Measurements from ENCODE around the gene NLRP9. TPM values are rescaled to one million over a fixed set of nuclear protein-coding genes. Genes with fewer than 3 reads are reported as not detected.

The NLRP9 gene
- polyA plus RNA-seq, 4 donors: 0.01 TPM; not detected in 2

DNA sequence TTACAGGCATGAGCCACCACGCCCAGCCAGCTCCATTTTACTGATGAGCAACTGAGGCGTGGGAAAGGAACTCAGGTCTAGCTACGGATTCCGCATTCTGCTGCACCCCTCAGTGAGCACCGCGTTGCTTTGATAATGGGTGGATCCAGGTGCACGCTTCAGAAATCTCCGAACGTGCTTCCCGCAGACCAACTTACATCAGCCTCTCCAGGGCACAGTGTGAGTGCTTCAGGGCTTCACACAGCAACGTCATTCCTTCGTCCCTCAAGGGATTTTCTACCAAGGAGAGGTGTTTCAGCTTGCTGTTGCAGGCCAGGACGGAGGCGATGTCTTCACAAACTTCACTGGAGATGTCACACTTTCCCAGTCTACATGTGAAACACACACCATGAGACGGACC, 21.7 kb downstream of the NLRP9 start:
- Histone ChIP-seq H3K27me3 (ENCODE audit: control insufficient read depth in 3 of 3, insufficient read depth in 3 of 3, low read length in 3 of 3) (peaks cover 0 to 10% (median 3%) of the 10 kb centered on the region in 3 donors), H3K4me3 (ENCODE audit: low read depth in 1 of 3, low read length in 3 of 3) (no peak overlapping the region), H3K36me3 (ENCODE audit: control insufficient read depth in 3 of 3, insufficient read depth in 2 of 3, low read depth in 1 of 3, low read length in 3 of 3) (no peaks in the 10 kb centered on the region), H3K9me3 (ENCODE audit: control insufficient read depth in 2 of 2, insufficient read depth in 1 of 2, low read depth in 1 of 2, low read length in 1 of 2) (peaks cover 0 to 4% of the 10 kb centered on the region in 2 donors), H3K27ac (ENCODE audit: low read depth in 1 of 3, low read length in 2 of 3) (no peak overlapping the region), H3K4me1 (ENCODE audit: control insufficient read depth in 3 of 3, insufficient read depth in 2 of 3, low read depth in 1 of 3, low read length in 2 of 3) (no peaks in the 10 kb centered on the region)
- WGBS, 3 donors: 73 to 89% (median 81%) methylated on average over 15 of the region's 15 CpGs
- DNase-seq (no peak), FAIRE-seq (no peak)

DNA sequence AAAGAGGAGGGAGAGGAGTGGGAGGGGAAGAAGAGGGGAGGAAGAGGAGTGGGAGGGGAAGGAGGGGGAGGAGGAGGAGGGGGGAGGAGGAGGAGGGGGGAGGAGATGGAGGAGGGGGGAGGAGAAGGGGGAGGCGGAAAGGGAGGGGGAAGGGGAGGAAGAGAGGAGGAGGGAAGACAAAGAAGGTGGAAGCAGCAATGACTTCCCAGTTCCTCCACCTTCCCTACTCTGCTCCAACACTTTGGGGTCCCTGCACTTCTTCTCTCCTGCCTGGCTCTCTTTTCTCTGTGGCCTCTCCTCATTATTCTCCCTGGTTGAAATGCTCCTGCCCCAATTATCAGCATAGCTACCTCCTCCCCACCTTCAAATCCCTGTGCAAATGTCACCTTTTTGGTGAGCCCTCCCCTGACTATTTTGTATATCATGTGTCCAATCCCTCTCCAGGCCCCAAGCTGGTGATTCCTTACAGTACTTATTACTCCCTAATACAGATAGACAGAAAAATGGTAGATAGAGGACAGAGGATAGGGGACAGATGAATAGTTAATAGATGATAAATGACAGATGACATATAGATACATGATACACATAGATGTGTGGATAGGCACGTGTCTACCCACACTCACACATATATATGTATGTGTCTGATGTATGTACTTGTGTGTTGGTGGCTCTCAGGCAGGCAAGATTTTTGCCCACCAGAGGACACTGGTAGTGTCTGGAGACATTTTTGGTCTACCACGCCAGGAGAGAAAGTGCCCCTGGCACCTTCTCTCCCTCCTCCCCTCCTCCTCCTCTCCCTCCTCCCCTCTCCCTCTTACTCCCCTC, 25.2 kb downstream of the NLRP9 start:
- H3K4me3 ChIP-seq (ENCODE audit: low read depth in 1 of 3, low read length in 3 of 3): no peak overlapping the region
- FAIRE-seq: no peak
- H3K27me3 ChIP-seq (ENCODE audit: control insufficient read depth in 3 of 3, insufficient read depth in 3 of 3, low read length in 3 of 3): peaks cover 0 to 8% (median 3%) of the 10 kb centered on the region in 3 donors
- WGBS, 3 donors: 42 to 75% (median 67%) methylated on average over 2 of the region's 3 CpGs
- DNase-seq: no peak
- H3K9me3 ChIP-seq (ENCODE audit: control insufficient read depth in 2 of 2, insufficient read depth in 1 of 2, low read depth in 1 of 2, low read length in 1 of 2): peaks cover 0 to 3% of the 10 kb centered on the region in 2 donors
- no peaks in the 10 kb centered on the region for H3K36me3 ChIP-seq (ENCODE audit: control insufficient read depth in 3 of 3, insufficient read depth in 2 of 3, low read depth in 1 of 3, low read length in 3 of 3)
- H3K4me1 ChIP-seq (ENCODE audit: control insufficient read depth in 3 of 3, insufficient read depth in 2 of 3, low read depth in 1 of 3, low read length in 2 of 3): no peaks in the 10 kb centered on the region
- H3K27ac ChIP-seq (ENCODE audit: low read depth in 1 of 3, low read length in 2 of 3): no peak overlapping the region

DNA sequence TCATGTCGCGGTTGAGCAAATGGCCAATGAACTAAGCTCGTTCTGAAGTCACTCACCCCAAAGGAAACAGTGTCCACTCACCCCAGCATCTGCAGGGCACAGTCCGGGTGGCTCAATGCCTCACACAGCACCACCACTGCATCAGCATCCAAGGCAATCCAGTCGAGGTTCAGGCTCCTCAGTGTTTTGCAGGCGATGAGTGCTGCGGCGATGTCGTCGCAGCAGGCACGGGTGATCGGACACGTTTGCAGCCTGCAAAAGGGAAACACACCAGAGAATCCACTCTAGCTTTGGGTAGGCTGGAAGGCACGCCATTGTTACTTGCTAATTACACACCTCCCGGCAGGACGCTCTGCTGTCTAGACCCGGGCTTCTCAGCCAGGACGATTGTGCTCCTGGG, 26.5 kb downstream of the NLRP9 start:
- WGBS, 3 donors: 63 to 78% (median 74%) methylated on average over 18 of the region's 18 CpGs
- no peaks in the 10 kb centered on the region for H3K4me1 ChIP-seq (ENCODE audit: control insufficient read depth in 3 of 3, insufficient read depth in 2 of 3, low read depth in 1 of 3, low read length in 2 of 3)
- H3K27ac ChIP-seq (ENCODE audit: low read depth in 1 of 3, low read length in 2 of 3): no peak overlapping the region
- H3K4me3 ChIP-seq (ENCODE audit: low read depth in 1 of 3, low read length in 3 of 3): no peak overlapping the region
- FAIRE-seq (no peak), DNase-seq (no peak)
- peaks cover 0 to 8% (median 3%) of the 10 kb centered on the region in 3 donors for H3K27me3 ChIP-seq (ENCODE audit: control insufficient read depth in 3 of 3, insufficient read depth in 3 of 3, low read length in 3 of 3)
- no peaks in the 10 kb centered on the region for H3K36me3 ChIP-seq (ENCODE audit: control insufficient read depth in 3 of 3, insufficient read depth in 2 of 3, low read depth in 1 of 3, low read length in 3 of 3)
- no peaks in the 10 kb centered on the region for H3K9me3 ChIP-seq (ENCODE audit: control insufficient read depth in 2 of 2, insufficient read depth in 1 of 2, low read depth in 1 of 2, low read length in 1 of 2)

DNA sequence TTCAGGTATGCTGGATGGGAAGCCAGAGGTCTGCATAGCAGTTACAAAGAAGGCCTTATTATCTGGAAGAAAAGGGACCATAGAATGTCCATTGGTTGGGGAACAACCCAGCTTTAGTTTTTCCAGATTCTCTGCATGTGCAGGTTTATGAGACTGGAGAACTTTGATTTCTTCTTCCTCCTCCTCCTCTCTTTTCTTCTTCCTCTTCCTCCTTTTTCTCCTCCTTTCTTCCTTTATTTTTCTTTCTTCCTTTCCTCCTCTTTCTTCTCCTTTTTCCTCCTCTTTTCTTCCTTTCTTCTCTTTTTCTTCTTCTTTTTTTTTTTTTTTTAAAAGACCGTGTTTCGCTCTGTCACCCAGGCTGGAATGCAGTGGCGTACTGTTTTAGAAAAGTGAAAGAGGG, 32.2 kb downstream of the NLRP9 start:
- peaks cover 0 to 12% (median 0%) of the 10 kb centered on the region in 3 donors for H3K4me1 ChIP-seq (ENCODE audit: control insufficient read depth in 3 of 3, insufficient read depth in 2 of 3, low read depth in 1 of 3, low read length in 2 of 3)
- H3K27me3 ChIP-seq (ENCODE audit: control insufficient read depth in 3 of 3, insufficient read depth in 3 of 3, low read length in 3 of 3): no peaks in the 10 kb centered on the region
- peaks cover 0 to 16% (median 0%) of the 10 kb centered on the region in 3 donors for H3K36me3 ChIP-seq (ENCODE audit: control insufficient read depth in 3 of 3, insufficient read depth in 2 of 3, low read depth in 1 of 3, low read length in 3 of 3)
- DNase-seq (no peak), FAIRE-seq (no peak)
- 94 to 100% (median 94%) methylated on average over 3 of the region's 3 CpGs for WGBS, 3 donors
- H3K27ac ChIP-seq (ENCODE audit: low read depth in 1 of 3, low read length in 2 of 3): no peak overlapping the region
- H3K9me3 ChIP-seq (ENCODE audit: control insufficient read depth in 2 of 2, insufficient read depth in 1 of 2, low read depth in 1 of 2, low read length in 1 of 2): peaks cover 0 to 4% of the 10 kb centered on the region in 2 donors
- no peak overlapping the region for H3K4me3 ChIP-seq (ENCODE audit: low read depth in 1 of 3, low read length in 3 of 3)

DNA sequence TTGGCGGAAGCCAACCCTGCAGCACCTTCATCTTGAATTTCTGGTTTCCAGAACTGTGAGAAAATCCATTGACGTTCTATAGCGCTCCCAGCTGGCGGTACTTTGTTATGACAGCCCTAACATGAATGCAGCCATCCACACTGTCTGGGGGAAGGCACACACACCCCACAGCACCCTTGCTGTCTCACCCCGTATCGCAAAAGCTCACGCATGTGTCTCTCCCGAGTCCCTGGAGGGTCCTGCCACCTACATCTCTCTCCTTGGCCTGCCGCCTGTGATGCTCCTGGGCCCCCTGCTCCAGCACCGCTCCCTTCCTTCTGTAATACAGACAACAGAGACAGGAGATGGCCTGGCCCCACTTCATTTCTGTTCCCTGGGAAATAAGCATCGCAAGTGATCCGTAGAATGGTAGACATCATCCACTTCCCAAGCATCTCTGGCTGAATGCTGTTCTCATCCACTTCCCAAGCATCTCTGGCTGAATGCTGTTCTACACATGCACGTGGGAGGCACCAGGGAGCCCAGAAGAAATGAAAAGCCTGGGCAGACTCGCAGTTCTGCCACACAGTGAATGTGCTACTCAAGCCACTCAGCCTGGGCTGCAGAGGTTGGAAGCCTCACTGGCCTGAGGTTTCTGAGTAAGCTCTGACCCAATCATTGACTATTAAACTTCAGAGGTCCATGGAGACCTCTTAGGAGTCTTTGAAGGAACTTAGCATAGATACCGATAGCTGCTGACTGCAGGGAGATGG, 33.5 kb downstream of the NLRP9 start:
- H3K4me3 ChIP-seq (ENCODE audit: low read depth in 1 of 3, low read length in 3 of 3): no peak overlapping the region
- H3K27ac ChIP-seq (ENCODE audit: low read depth in 1 of 3, low read length in 2 of 3): no peak overlapping the region
- 88 to 91% (median 89%) methylated on average over 15 of the region's 15 CpGs for WGBS, 3 donors
- H3K36me3 ChIP-seq (ENCODE audit: control insufficient read depth in 3 of 3, insufficient read depth in 2 of 3, low read depth in 1 of 3, low read length in 3 of 3): peaks cover 0 to 26% (median 4%) of the 10 kb centered on the region in 3 donors
- peaks cover 0 to 12% (median 0%) of the 10 kb centered on the region in 3 donors for H3K4me1 ChIP-seq (ENCODE audit: control insufficient read depth in 3 of 3, insufficient read depth in 2 of 3, low read depth in 1 of 3, low read length in 2 of 3)
- H3K9me3 ChIP-seq (ENCODE audit: control insufficient read depth in 2 of 2, insufficient read depth in 1 of 2, low read depth in 1 of 2, low read length in 1 of 2): peaks cover 0 to 4% of the 10 kb centered on the region in 2 donors
- FAIRE-seq: no peak
- DNase-seq: no peak
- H3K27me3 ChIP-seq (ENCODE audit: control insufficient read depth in 3 of 3, insufficient read depth in 3 of 3, low read length in 3 of 3): no peaks in the 10 kb centered on the region

DNA sequence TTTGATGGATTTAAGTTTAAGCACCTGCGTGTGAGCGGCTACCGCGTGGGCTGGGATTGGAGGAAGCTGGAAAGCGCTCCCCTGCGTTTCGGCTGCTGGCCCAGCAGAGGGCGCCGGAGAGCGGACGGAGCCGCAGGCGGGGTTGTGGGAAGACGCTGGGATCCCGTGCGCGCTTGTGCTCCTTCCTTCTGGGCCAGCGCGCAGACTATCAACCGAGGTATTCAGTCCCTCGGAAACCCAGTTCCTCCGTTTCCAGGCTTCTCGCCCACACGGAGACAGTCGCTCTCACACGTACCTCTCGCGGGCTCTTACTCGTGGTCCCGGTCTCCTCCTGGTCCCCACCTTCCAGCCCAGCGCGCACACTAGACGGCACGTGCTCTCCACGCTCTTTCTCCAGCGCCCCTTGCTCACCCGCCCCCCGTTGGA, 34.4 kb downstream of the NLRP9 start:
- Histone ChIP-seq H3K27me3 (ENCODE audit: control insufficient read depth in 3 of 3, insufficient read depth in 3 of 3, low read length in 3 of 3) (no peaks in the 10 kb centered on the region), H3K27ac (ENCODE audit: low read depth in 1 of 3, low read length in 2 of 3) (no peak overlapping the region), H3K9me3 (ENCODE audit: control insufficient read depth in 2 of 2, insufficient read depth in 1 of 2, low read depth in 1 of 2, low read length in 1 of 2) (peaks cover 0 to 4% of the 10 kb centered on the region in 2 donors), H3K4me1 (ENCODE audit: control insufficient read depth in 3 of 3, insufficient read depth in 2 of 3, low read depth in 1 of 3, low read length in 2 of 3) (peaks cover 0 to 12% (median 0%) of the 10 kb centered on the region in 3 donors), H3K4me3 (ENCODE audit: low read depth in 1 of 3, low read length in 3 of 3) (no peak overlapping the region), H3K36me3 (ENCODE audit: control insufficient read depth in 3 of 3, insufficient read depth in 2 of 3, low read depth in 1 of 3, low read length in 3 of 3) (peaks cover 4 to 33% (median 5%) of the 10 kb centered on the region in 3 donors)
- peak; percentile 56 to 72 for DNase-seq
- 47 to 56% (median 52%) methylated on average over 34 to 38 of the region's 38 CpGs for WGBS, 3 donors
- no peak for FAIRE-seq

DNA sequence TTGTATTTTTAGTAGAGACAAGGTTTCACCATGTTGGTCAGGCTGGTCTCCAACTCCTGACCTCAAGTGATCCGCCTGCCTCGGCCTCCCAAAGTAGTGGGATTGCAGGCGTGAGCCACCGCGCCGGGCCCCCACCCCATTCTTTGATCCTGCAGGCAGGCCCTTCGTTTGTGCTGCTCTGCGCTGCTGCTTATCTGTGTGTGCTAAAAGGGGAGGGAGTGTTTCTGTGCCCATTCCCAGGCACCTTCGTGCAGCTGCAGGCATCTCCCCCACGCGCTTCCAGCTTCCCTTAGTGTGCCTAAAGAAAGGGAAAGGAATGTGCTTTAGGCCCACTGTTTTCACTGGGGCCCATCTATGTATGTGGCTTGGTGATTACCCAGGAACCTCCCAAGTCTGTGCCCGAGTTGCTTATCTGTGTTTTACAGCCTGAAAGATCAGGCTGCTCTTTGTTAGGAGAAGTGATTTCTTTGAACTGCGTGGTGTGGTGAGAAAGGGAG, 36.0 kb downstream of the NLRP9 start:
- Histone ChIP-seq H3K27ac (ENCODE audit: low read depth in 1 of 3, low read length in 2 of 3) (peak overlapping the region; percentile 1 to 4 (median 2)), H3K4me3 (ENCODE audit: low read depth in 1 of 3, low read length in 3 of 3) (no peak overlapping the region), H3K9me3 (ENCODE audit: control insufficient read depth in 2 of 2, insufficient read depth in 1 of 2, low read depth in 1 of 2, low read length in 1 of 2) (peaks cover 0 to 4% of the 10 kb centered on the region in 2 donors), H3K36me3 (ENCODE audit: control insufficient read depth in 3 of 3, insufficient read depth in 2 of 3, low read depth in 1 of 3, low read length in 3 of 3) (peaks cover 5 to 44% (median 12%) of the 10 kb centered on the region in 3 donors), H3K27me3 (ENCODE audit: control insufficient read depth in 3 of 3, insufficient read depth in 3 of 3, low read length in 3 of 3) (no peaks in the 10 kb centered on the region), H3K4me1 (ENCODE audit: control insufficient read depth in 3 of 3, insufficient read depth in 2 of 3, low read depth in 1 of 3, low read length in 2 of 3) (peaks cover 0 to 12% (median 0%) of the 10 kb centered on the region in 3 donors)
- DNase-seq (peak; percentile 77 to 78), FAIRE-seq (no peak)
- WGBS, 3 donors: 18 to 58% (median 38%) methylated on average over 9 to 13 of the region's 13 CpGs

DNA sequence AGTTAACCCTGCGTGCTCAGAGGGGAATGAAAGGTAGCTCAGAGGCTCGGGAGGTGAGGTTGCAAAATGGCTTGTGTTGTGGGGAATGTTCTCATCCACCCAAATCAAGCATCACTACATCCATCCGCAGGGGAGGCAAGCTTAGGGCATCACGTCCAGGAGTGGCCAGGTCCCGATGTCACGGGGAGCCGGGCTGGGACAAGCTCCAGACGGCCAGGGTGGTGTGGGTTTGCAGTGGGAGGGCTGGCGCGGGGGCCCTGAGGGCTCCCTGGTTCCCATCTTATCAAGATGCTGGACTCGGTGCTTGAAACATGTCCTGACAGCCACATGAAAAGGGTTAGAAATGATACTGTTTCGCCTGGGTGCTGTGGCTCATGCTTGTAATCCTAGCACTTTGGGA, 37.4 kb downstream of the NLRP9 start:
- no peaks in the 10 kb centered on the region for H3K27me3 ChIP-seq (ENCODE audit: control insufficient read depth in 3 of 3, insufficient read depth in 3 of 3, low read length in 3 of 3)
- H3K4me1 ChIP-seq (ENCODE audit: control insufficient read depth in 3 of 3, insufficient read depth in 2 of 3, low read depth in 1 of 3, low read length in 2 of 3): peaks cover 0 to 12% (median 0%) of the 10 kb centered on the region in 3 donors
- H3K4me3 ChIP-seq (ENCODE audit: low read depth in 1 of 3, low read length in 3 of 3): no peak overlapping the region
- FAIRE-seq: no peak
- no peak overlapping the region for H3K27ac ChIP-seq (ENCODE audit: low read depth in 1 of 3, low read length in 2 of 3)
- DNase-seq: no peak
- peaks cover 0 to 4% of the 10 kb centered on the region in 2 donors for H3K9me3 ChIP-seq (ENCODE audit: control insufficient read depth in 2 of 2, insufficient read depth in 1 of 2, low read depth in 1 of 2, low read length in 1 of 2)
- WGBS, 3 donors: 93 to 97% (median 94%) methylated on average over 12 of the region's 12 CpGs
- H3K36me3 ChIP-seq (ENCODE audit: control insufficient read depth in 3 of 3, insufficient read depth in 2 of 3, low read depth in 1 of 3, low read length in 3 of 3): peaks cover 8 to 58% (median 16%) of the 10 kb centered on the region in 3 donors

Measured in small intestine (tissue), 7 donors.